Peyer's patch (tissue), 4 donors: ENCODE results near the gene ADAMTS2.

ENCODE experiments used
- POLR2A ChIP-seq, 2 donors: fragments of 450-650 bp; IDR thresholded peaks; one replicate each; pipeline ENCODE4 v1.5.1; 2017; ENCODE audit warnings: antibody characterized with exemption in 2 of 2, mild to moderate bottlenecking in 2 of 2, moderate library complexity in 2 of 2
- TF ChIP-seq, protein P1 (sequence below), 6 experiments: fragments of 450-650 bp in 4 of 6; fragments of 200-600 bp in 2 of 6; sonication (generic) in 1 of 6; IDR thresholded peaks; one replicate each; pipeline ENCODE4 v1.5.1; 2017 to 2019; ENCODE audit warnings: antibody characterized with exemption in 6 of 6, mild to moderate bottlenecking in 3 of 6, moderate library complexity in 1 of 6

- TF ChIP-seq, protein P1, sequence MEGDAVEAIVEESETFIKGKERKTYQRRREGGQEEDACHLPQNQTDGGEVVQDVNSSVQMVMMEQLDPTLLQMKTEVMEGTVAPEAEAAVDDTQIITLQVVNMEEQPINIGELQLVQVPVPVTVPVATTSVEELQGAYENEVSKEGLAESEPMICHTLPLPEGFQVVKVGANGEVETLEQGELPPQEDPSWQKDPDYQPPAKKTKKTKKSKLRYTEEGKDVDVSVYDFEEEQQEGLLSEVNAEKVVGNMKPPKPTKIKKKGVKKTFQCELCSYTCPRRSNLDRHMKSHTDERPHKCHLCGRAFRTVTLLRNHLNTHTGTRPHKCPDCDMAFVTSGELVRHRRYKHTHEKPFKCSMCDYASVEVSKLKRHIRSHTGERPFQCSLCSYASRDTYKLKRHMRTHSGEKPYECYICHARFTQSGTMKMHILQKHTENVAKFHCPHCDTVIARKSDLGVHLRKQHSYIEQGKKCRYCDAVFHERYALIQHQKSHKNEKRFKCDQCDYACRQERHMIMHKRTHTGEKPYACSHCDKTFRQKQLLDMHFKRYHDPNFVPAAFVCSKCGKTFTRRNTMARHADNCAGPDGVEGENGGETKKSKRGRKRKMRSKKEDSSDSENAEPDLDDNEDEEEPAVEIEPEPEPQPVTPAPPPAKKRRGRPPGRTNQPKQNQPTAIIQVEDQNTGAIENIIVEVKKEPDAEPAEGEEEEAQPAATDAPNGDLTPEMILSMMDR (IDR thresholded peaks at IDR 0.05) = no peak
- TF ChIP-seq POLR2A (IDR thresholded peaks at IDR 0.05) = no peak
Observed at GRCh38 chr5:179322071-179323025, 22.9 kb downstream of the ADAMTS2 start.
